ENCODE results near the gene INSC. TPM values are rescaled to one million over a fixed set of nuclear protein-coding genes. Genes with fewer than 3 reads are reported as not detected.

Gene INSC
- total and polyA plus RNA-seq, 2 experiments from 2014 or later: 0.97 to 1.5 TPM

DNA sequence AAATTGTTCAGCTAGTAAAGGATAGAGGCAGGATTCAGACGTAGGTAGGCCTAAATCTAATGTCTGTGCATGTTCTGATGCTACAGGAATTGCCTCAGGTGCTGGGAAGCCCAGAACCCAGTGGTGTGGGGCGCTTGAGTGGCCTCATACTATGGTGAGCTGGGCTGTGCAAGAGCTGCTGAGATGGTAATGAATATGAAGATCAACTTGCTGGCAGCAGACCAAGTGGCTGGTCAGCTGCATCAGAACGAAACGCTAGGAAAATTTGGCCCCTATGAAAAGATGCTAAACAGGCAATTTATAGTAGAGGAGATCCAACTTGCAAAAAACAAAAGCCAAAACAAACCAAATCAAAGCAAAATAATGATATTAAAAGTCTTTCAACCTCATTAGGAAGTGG lies 102.7 kb downstream of the INSC start:
- Histone ChIP-seq H4K20me1 (replicated peaks; ENCODE audit: insufficient read depth) (no peaks in the 10 kb centered on the region), H3K4me1 (ENCODE audit: insufficient read depth) (no peaks in the 10 kb centered on the region), H3K9me2 (ENCODE audit: insufficient read depth) (no peaks in the 10 kb centered on the region), H3K4me3 (no peak overlapping the region), H2AFZ (no peak overlapping the region), H3K4me2 (no peak overlapping the region), H3F3A (replicated peaks; ENCODE audit: low read depth) (no peaks in the 10 kb centered on the region), H3K27ac (ENCODE audit: low read depth) (no peak overlapping the region), H3K36me3 (ENCODE audit: insufficient read depth) (no peaks in the 10 kb centered on the region), H3K79me2 (replicated peaks; ENCODE audit: insufficient read depth) (no peaks in the 10 kb centered on the region), H3K27me3 (ENCODE audit: insufficient read depth) (no peaks in the 10 kb centered on the region)
- ATAC-seq (no peak), DNase-seq (ENCODE audit: low spot score) (no peak)
- H3K4me1 Mint-ChIP-seq: peaks cover 5% of the 10 kb centered on the region
- H3K4me3 Mint-ChIP-seq: no peak overlapping the region
- TF ChIP-seq POLR2AphosphoS5 (IDR thresholded peaks at IDR 0.05; ENCODE audit: low read depth) (no peak), ZNF114 (CRISPR knock-in tag; IDR thresholded peaks at IDR 0.05) (no peak), CREB1 (CRISPR knock-in tag; IDR thresholded peaks at IDR 0.05; ENCODE audit: low read depth) (no peak), EZH2phosphoT487 (IDR thresholded peaks at IDR 0.05; ENCODE audit: unreplicated experiment) (no peak), STAT1 (IDR thresholded peaks at IDR 0.05; ENCODE audit: unreplicated experiment) (no peak), JUNB (IDR thresholded peaks at IDR 0.05; ENCODE audit: unreplicated experiment) (no peak), ZNF331 (CRISPR knock-in tag; IDR thresholded peaks at IDR 0.05; ENCODE audit: low read depth) (no peak), EZH2 (IDR thresholded peaks at IDR 0.05; ENCODE audit: low read depth, unreplicated experiment) (no peak), NANOG (IDR thresholded peaks at IDR 0.05; ENCODE audit: borderline replicate concordance) (no peak)
- TF ChIP-seq, protein P1, sequence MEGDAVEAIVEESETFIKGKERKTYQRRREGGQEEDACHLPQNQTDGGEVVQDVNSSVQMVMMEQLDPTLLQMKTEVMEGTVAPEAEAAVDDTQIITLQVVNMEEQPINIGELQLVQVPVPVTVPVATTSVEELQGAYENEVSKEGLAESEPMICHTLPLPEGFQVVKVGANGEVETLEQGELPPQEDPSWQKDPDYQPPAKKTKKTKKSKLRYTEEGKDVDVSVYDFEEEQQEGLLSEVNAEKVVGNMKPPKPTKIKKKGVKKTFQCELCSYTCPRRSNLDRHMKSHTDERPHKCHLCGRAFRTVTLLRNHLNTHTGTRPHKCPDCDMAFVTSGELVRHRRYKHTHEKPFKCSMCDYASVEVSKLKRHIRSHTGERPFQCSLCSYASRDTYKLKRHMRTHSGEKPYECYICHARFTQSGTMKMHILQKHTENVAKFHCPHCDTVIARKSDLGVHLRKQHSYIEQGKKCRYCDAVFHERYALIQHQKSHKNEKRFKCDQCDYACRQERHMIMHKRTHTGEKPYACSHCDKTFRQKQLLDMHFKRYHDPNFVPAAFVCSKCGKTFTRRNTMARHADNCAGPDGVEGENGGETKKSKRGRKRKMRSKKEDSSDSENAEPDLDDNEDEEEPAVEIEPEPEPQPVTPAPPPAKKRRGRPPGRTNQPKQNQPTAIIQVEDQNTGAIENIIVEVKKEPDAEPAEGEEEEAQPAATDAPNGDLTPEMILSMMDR (conservative IDR thresholded peaks at IDR 0.05; ENCODE audit: low read depth in 2 of 2): no peak
- TF ChIP-seq, protein P2, sequence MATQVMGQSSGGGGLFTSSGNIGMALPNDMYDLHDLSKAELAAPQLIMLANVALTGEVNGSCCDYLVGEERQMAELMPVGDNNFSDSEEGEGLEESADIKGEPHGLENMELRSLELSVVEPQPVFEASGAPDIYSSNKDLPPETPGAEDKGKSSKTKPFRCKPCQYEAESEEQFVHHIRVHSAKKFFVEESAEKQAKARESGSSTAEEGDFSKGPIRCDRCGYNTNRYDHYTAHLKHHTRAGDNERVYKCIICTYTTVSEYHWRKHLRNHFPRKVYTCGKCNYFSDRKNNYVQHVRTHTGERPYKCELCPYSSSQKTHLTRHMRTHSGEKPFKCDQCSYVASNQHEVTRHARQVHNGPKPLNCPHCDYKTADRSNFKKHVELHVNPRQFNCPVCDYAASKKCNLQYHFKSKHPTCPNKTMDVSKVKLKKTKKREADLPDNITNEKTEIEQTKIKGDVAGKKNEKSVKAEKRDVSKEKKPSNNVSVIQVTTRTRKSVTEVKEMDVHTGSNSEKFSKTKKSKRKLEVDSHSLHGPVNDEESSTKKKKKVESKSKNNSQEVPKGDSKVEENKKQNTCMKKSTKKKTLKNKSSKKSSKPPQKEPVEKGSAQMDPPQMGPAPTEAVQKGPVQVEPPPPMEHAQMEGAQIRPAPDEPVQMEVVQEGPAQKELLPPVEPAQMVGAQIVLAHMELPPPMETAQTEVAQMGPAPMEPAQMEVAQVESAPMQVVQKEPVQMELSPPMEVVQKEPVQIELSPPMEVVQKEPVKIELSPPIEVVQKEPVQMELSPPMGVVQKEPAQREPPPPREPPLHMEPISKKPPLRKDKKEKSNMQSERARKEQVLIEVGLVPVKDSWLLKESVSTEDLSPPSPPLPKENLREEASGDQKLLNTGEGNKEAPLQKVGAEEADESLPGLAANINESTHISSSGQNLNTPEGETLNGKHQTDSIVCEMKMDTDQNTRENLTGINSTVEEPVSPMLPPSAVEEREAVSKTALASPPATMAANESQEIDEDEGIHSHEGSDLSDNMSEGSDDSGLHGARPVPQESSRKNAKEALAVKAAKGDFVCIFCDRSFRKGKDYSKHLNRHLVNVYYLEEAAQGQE (IDR thresholded peaks at IDR 0.05; ENCODE audit: unreplicated experiment): no peak
- TF ChIP-seq, protein P3, sequence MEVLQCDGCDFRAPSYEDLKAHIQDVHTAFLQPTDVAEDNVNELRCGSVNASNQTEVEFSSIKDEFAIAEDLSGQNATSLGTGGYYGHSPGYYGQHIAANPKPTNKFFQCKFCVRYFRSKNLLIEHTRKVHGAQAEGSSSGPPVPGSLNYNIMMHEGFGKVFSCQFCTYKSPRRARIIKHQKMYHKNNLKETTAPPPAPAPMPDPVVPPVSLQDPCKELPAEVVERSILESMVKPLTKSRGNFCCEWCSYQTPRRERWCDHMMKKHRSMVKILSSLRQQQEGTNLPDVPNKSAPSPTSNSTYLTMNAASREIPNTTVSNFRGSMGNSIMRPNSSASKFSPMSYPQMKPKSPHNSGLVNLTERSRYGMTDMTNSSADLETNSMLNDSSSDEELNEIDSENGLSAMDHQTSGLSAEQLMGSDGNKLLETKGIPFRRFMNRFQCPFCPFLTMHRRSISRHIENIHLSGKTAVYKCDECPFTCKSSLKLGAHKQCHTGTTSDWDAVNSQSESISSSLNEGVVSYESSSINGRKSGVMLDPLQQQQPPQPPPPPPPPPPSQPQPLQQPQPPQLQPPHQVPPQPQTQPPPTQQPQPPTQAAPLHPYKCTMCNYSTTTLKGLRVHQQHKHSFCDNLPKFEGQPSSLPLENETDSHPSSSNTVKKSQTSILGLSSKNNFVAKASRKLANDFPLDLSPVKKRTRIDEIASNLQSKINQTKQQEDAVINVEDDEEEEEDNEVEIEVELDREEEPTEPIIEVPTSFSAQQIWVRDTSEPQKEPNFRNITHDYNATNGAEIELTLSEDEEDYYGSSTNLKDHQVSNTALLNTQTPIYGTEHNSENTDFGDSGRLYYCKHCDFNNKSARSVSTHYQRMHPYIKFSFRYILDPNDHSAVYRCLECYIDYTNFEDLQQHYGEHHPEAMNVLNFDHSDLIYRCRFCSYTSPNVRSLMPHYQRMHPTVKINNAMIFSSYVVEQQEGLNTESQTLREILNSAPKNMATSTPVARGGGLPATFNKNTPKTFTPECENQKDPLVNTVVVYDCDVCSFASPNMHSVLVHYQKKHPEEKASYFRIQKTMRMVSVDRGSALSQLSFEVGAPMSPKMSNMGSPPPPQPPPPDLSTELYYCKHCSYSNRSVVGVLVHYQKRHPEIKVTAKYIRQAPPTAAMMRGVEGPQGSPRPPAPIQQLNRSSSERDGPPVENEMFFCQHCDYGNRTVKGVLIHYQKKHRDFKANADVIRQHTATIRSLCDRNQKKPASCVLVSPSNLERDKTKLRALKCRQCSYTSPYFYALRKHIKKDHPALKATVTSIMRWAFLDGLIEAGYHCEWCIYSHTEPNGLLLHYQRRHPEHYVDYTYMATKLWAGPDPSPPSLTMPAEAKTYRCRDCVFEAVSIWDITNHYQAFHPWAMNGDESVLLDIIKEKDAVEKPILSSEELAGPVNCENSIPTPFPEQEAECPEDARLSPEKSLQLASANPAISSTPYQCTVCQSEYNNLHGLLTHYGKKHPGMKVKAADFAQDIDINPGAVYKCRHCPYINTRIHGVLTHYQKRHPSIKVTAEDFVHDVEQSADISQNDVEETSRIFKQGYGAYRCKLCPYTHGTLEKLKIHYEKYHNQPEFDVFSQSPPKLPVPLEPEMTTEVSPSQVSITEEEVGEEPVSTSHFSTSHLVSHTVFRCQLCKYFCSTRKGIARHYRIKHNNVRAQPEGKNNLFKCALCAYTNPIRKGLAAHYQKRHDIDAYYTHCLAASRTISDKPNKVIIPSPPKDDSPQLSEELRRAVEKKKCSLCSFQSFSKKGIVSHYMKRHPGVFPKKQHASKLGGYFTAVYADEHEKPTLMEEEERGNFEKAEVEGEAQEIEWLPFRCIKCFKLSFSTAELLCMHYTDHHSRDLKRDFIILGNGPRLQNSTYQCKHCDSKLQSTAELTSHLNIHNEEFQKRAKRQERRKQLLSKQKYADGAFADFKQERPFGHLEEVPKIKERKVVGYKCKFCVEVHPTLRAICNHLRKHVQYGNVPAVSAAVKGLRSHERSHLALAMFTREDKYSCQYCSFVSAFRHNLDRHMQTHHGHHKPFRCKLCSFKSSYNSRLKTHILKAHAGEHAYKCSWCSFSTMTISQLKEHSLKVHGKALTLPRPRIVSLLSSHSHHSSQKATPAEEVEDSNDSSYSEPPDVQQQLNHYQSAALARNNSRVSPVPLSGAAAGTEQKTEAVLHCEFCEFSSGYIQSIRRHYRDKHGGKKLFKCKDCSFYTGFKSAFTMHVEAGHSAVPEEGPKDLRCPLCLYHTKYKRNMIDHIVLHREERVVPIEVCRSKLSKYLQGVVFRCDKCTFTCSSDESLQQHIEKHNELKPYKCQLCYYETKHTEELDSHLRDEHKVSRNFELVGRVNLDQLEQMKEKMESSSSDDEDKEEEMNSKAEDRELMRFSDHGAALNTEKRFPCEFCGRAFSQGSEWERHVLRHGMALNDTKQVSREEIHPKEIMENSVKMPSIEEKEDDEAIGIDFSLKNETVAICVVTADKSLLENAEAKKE (CRISPR knock-in tag; IDR thresholded peaks at IDR 0.05): no peak
- TF ChIP-seq, protein P4, sequence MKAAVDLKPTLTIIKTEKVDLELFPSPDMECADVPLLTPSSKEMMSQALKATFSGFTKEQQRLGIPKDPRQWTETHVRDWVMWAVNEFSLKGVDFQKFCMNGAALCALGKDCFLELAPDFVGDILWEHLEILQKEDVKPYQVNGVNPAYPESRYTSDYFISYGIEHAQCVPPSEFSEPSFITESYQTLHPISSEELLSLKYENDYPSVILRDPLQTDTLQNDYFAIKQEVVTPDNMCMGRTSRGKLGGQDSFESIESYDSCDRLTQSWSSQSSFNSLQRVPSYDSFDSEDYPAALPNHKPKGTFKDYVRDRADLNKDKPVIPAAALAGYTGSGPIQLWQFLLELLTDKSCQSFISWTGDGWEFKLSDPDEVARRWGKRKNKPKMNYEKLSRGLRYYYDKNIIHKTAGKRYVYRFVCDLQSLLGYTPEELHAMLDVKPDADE (IDR thresholded peaks at IDR 0.05): no peak
- H3K36me3 Mint-ChIP-seq (ENCODE audit: low read depth): no peaks in the 10 kb centered on the region
- H3K9me3 Mint-ChIP-seq: no peaks in the 10 kb centered on the region
- no peaks in the 10 kb centered on the region for H3K27me3 Mint-ChIP-seq (ENCODE audit: insufficient read depth, low read depth, poor library complexity)
- H3K27ac Mint-ChIP-seq: no peak overlapping the region

All from GM23338 (cell line).